C4-2B (cell line): ENCODE measurements around the gene GOLPH3L.

ENCODE experiments used
- H3K27ac ChIP-seq: fragments of 450-650 bp; 2 replicates; pipeline ENCODE4 v1.5.1; 2017
- CTCF ChIP-seq: fragments of 450-650 bp; conservative IDR thresholded peaks from 2 replicates; pipeline ENCODE4 v1.5.1; 2017; ENCODE audit warnings: mild to moderate bottlenecking
- ZFX ChIP-seq: fragments of 450-650 bp; IDR thresholded peaks from 2 replicates; pipeline ENCODE4 v1.6.1; 2017

Gene GOLPH3L

GRCh38 chr1:150628766-150629114 is 68.2 kb downstream of the GOLPH3L start:
- H3K27ac ChIP-seq, result peak overlapping the region; percentile 78
- TF ChIP-seq CTCF (no peak), ZFX (no peak)

- no peak overlapping the region for H3K27ac ChIP-seq
- TF ChIP-seq ZFX, result no peak
- no peak for TF ChIP-seq CTCF
These were observed 69.0 kb downstream of the GOLPH3L start for GRCh38 chr1:150627826-150628410.

GRCh38 chr1:150626150-150626549 is 70.8 kb downstream of the GOLPH3L start:
- no peak for TF ChIP-seq CTCF
- TF ChIP-seq ZFX, result no peak
- no peak overlapping the region for H3K27ac ChIP-seq

- H3K27ac ChIP-seq, result peak overlapping the region; percentile 35; the same call in 1 of the 2 replicates
These were observed 72.4 kb downstream of the GOLPH3L start for GRCh38 chr1:150624546-150624945.

- peak overlapping the region; percentile 35; the same call in 1 of the 2 replicates for H3K27ac ChIP-seq
These were observed 72.8 kb downstream of the GOLPH3L start for GRCh38 chr1:150624134-150624533.

- no peak overlapping the region for H3K27ac ChIP-seq
- TF ChIP-seq ZFX (no peak), CTCF (no peak)
These were observed 74.5 kb downstream of the GOLPH3L start for GRCh38 chr1:150622303-150622975.

- no peak overlapping the region for H3K27ac ChIP-seq
- no peak for TF ChIP-seq ZFX
- TF ChIP-seq CTCF, result peak; percentile 85
These were observed 75.3 kb downstream of the GOLPH3L start for GRCh38 chr1:150621497-150622302.

GRCh38 chr1:150620919-150621318 is 76.0 kb downstream of the GOLPH3L start:
- no peak for TF ChIP-seq ZFX
- no peak for TF ChIP-seq CTCF
- no peak overlapping the region for H3K27ac ChIP-seq
